HG02840 (cell line): Measurements from ENCODE around the gene ORAI1.
"Not testable (repeated sequence)": the region's sequence is repeated elsewhere in the genome, so short reads cannot be mapped to it uniquely, and the experiment has no call there.

ENCODE experiments used
- ATAC-seq: cut with Tn5 transposase; IDR thresholded peaks from one replicate; pipeline ENCODE4 v1.9.1; 2021; ENCODE audit warnings: mild to moderate bottlenecking, moderate library complexity, moderate number of reproducible peaks; ENCODE audit not compliant: unreplicated experiment, low FRiP score

ORAI1 gene

GRCh38 chr12:121626087-121626852 is at the start of gene ORAI1:
Gene ORAI1 (plus strand): TSS chr12:121626530.
- peak; percentile 69 for ATAC-seq

GRCh38 chr12:121576851-121577391 is 49.4 kb upstream of the ORAI1 start:
- ATAC-seq: no peak

GRCh38 chr12:121577443-121578180 is 48.7 kb upstream of the ORAI1 start:
- no peak for ATAC-seq

- no peak for ATAC-seq
These were observed 47.8 kb upstream of the ORAI1 start for GRCh38 chr12:121578230-121579189.

- no peak for ATAC-seq
These were observed 47.0 kb upstream of the ORAI1 start for GRCh38 chr12:121579190-121579791.

- no peak for ATAC-seq
These were observed 46.1 kb upstream of the ORAI1 start for GRCh38 chr12:121579981-121580868.

- no peak for ATAC-seq
These were observed 45.2 kb upstream of the ORAI1 start, which contains the start of gene KDM2B for GRCh38 chr12:121580959-121581685. Gene KDM2B (minus strand): TSS chr12:121581023. CDS start chr12:121580911, 112 bp downstream.

- no peak for ATAC-seq
These were observed 44.5 kb upstream of the ORAI1 start for GRCh38 chr12:121581686-121582429.

- no peak for ATAC-seq
These were observed 43.6 kb upstream of the ORAI1 start for GRCh38 chr12:121582583-121583333.

- ATAC-seq: not testable (repeated sequence)
These were observed 43.0 kb upstream of the ORAI1 start for GRCh38 chr12:121583334-121583661.

- not testable (repeated sequence) for ATAC-seq
These were observed 41.4 kb upstream of the ORAI1 start for GRCh38 chr12:121584885-121585284.

GRCh38 chr12:121590476-121591143 is 35.7 kb upstream of the ORAI1 start:
- peak; percentile 42 for ATAC-seq

GRCh38 chr12:121592320-121592719 is 34.0 kb upstream of the ORAI1 start:
- ATAC-seq: no peak

GRCh38 chr12:121595520-121595919 is 30.8 kb upstream of the ORAI1 start:
- no peak for ATAC-seq

- ATAC-seq: no peak
These were observed 29.8 kb upstream of the ORAI1 start for GRCh38 chr12:121596526-121596925.

- ATAC-seq: no peak
These were observed 25.5 kb upstream of the ORAI1 start for GRCh38 chr12:121600702-121601336.
